LNCAP (cell line): ENCODE measurements around the gene HSD11B1.

Experiments
- TF ChIP-seq, protein P1 (sequence below): fragments of 450-650 bp; IDR thresholded peaks from 2 replicates; pipeline ENCODE4 v1.5.1; 2017; ENCODE audit warnings: mild to moderate bottlenecking

Gene HSD11B1

DNA sequence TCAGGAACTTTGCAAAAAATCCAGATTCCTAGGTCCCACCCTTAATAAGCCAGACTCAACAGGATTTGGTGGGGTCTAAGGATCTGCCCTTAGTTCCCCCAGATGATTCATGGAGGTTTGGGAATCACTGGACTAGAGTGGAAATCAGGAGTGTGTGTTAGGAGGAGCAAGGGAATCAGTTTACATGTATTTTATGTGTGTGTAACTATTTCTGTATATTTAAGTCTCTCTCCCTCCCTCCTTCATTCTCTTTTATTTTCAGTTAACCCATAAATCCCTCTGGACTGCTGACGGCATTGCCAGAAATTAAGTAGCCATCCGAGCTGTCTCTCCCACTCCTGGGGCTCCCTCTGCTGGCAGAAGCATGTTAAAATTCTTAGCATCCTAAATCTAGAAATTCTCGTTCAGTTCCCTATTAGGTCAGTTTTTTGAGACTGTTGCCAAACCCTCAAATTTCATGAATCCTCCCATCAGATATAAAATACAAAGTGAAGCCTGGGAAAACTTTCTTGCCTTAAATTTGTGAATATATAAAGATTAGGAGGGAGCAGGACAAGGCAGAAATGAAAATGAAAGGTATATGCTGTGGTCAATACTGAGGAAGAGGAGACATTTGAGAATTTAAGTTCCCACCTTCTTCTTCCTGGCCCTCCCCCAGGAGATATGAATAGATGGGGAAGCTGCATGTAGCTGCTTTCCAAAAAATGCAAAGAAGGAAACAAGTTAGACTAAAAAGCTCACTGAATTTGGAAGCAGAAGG is 11.7 kb upstream of the HSD11B1 start:
- TF ChIP-seq, protein P1, sequence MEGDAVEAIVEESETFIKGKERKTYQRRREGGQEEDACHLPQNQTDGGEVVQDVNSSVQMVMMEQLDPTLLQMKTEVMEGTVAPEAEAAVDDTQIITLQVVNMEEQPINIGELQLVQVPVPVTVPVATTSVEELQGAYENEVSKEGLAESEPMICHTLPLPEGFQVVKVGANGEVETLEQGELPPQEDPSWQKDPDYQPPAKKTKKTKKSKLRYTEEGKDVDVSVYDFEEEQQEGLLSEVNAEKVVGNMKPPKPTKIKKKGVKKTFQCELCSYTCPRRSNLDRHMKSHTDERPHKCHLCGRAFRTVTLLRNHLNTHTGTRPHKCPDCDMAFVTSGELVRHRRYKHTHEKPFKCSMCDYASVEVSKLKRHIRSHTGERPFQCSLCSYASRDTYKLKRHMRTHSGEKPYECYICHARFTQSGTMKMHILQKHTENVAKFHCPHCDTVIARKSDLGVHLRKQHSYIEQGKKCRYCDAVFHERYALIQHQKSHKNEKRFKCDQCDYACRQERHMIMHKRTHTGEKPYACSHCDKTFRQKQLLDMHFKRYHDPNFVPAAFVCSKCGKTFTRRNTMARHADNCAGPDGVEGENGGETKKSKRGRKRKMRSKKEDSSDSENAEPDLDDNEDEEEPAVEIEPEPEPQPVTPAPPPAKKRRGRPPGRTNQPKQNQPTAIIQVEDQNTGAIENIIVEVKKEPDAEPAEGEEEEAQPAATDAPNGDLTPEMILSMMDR = peak; percentile 94

GRCh38 chr1:209696673-209697072 is 8.0 kb upstream of the HSD11B1 start:
- TF ChIP-seq, protein P1 = no peak

GRCh38 chr1:209697126-209697525 is 7.5 kb upstream of the HSD11B1 start:
- TF ChIP-seq, protein P1 = no peak

DNA sequence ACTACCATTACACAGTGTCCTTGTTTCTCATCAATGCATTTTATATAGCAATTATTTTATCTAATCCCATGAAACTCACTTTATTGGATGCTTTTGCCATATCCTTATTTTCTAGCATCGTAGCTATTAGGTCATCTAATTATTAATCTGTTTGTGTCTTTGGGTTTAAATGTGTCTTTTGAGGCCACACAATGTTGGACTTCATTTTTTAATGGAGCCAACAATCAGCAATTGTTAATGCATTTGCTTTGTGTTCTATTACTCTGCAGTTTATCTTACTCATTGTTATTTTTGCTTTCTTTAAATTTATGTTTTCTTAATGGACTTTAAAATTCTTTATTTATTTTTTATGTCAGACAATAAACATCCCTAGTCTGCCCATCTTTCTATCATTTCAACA is 1.8 kb upstream of the HSD11B1 start:
- TF ChIP-seq, protein P1 = no peak

- TF ChIP-seq, protein P1 = no peak
These were observed 677 bp upstream of the HSD11B1 start for GRCh38 chr1:209703834-209704504.

DNA sequence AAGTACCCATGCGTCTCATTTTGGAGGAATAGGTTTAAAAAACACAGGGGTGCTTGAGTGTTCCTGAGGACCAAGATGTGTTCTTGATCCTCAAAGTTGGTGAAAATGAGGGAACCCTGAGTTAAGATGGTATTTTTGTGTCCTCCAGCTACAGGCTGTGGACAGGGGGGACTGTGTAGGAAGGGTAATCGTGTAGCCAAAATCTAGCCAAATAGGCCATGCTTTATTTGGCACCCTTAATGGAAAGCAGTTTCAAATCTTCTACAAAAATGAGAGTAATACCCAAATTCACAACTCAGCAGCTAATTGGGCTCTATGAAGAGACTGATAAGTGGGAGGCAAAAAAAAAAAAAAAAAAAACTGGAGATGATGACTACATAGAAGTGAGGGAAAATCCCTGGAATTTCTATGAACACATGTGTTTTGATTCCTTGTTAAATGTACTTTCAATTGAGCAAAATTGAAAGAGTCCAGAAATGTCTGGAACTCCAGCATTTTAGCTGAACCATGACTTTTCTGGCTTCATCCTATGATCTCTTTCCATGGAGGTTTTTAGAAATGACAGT is 470 bp downstream of the HSD11B1 start:
- TF ChIP-seq, protein P1 = no peak

DNA sequence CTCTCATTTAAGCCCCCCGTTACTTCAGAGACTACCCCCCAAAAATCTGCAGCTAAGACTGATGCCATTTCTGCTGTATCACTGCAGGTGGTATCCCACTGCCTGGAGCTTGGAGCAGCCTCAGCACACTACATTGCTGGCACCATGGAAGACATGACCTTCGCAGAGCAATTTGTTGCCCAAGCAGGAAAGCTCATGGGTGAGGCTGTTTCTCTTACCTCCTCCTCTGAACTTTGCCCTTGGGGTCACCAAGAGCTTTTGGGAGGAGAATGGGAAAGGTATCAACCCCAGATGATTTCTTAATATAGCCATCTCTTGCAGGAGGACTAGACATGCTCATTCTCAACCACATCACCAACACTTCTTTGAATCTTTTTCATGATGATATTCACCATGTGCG is 2.0 kb downstream of the HSD11B1 start:
- TF ChIP-seq, protein P1 = no peak
